Suppressor macrophage treated with lipopolysaccharide for 4 hours (primary cell): ENCODE data around the gene MYBPC2.
A peak's percentile ranks its signal among the peaks of the same experiment; 100 is the strongest.

ENCODE experiments used
- DNase-seq: peaks from one replicate; pipeline ENCODE4 v3.0.0-alpha.2; 2020

The MYBPC2 gene

GRCh38 chr19:50412419-50412818 lies 20.3 kb upstream of the MYBPC2 start:
- no peak for DNase-seq

GRCh38 chr19:50413096-50413495 lies 19.6 kb upstream of the MYBPC2 start:
- no peak for DNase-seq

GRCh38 chr19:50413531-50413930 lies 19.2 kb upstream of the MYBPC2 start:
- no peak for DNase-seq

GRCh38 chr19:50414864-50415660 lies 17.6 kb upstream of the MYBPC2 start:
- peak; percentile 82 for DNase-seq

- DNase-seq: peak; percentile 55
These were observed 17.0 kb upstream of the MYBPC2 start for GRCh38 chr19:50415661-50416033.

- no peak for DNase-seq
These were observed 16.4 kb upstream of the MYBPC2 start for GRCh38 chr19:50416034-50416977.

GRCh38 chr19:50417111-50418081 lies 15.3 kb upstream of the MYBPC2 start:
- no peak for DNase-seq

- no peak for DNase-seq
These were observed 14.3 kb upstream of the MYBPC2 start, which contains the start of gene SPIB for GRCh38 chr19:50418176-50419021. Gene SPIB (plus strand): TSS chr19:50418938. CDS start chr19:50418963, 25 bp downstream.

- no peak for DNase-seq
These were observed 13.6 kb upstream of the MYBPC2 start for GRCh38 chr19:50419022-50419579.

- DNase-seq: no peak
These were observed 13.1 kb upstream of the MYBPC2 start for GRCh38 chr19:50419580-50420035.

GRCh38 chr19:50420127-50420526 lies 12.6 kb upstream of the MYBPC2 start:
- no peak for DNase-seq

- no peak for DNase-seq
These were observed 11.9 kb upstream of the MYBPC2 start for GRCh38 chr19:50420808-50421207.

GRCh38 chr19:50422397-50423278 lies 10.1 kb upstream of the MYBPC2 start:
- DNase-seq: no peak

GRCh38 chr19:50423279-50424113 lies 9.2 kb upstream of the MYBPC2 start:
- no peak for DNase-seq

GRCh38 chr19:50425581-50425980 lies 7.1 kb upstream of the MYBPC2 start:
- DNase-seq: no peak

GRCh38 chr19:50427318-50427925 lies 5.3 kb upstream of the MYBPC2 start:
- no peak for DNase-seq

GRCh38 chr19:50427997-50428425 lies 4.7 kb upstream of the MYBPC2 start:
- peak; percentile 93 for DNase-seq

- no peak for DNase-seq
These were observed 3.8 kb upstream of the MYBPC2 start for GRCh38 chr19:50428772-50429463.
